VCaP (cell line): ENCODE results near the gene GORASP2.
A peak's percentile ranks its signal among the peaks of the same experiment; 100 is the strongest.

Experiments used
- H3K27ac ChIP-seq: fragments of 450-650 bp; 2 replicates; pipeline ENCODE4 v1.5.1; 2017
- CTCF ChIP-seq: fragments of 450-650 bp; conservative IDR thresholded peaks from 2 replicates; pipeline ENCODE4 v1.5.1; 2017; ENCODE audit warnings: mild to moderate bottlenecking, moderate library complexity

GORASP2 gene

DNA sequence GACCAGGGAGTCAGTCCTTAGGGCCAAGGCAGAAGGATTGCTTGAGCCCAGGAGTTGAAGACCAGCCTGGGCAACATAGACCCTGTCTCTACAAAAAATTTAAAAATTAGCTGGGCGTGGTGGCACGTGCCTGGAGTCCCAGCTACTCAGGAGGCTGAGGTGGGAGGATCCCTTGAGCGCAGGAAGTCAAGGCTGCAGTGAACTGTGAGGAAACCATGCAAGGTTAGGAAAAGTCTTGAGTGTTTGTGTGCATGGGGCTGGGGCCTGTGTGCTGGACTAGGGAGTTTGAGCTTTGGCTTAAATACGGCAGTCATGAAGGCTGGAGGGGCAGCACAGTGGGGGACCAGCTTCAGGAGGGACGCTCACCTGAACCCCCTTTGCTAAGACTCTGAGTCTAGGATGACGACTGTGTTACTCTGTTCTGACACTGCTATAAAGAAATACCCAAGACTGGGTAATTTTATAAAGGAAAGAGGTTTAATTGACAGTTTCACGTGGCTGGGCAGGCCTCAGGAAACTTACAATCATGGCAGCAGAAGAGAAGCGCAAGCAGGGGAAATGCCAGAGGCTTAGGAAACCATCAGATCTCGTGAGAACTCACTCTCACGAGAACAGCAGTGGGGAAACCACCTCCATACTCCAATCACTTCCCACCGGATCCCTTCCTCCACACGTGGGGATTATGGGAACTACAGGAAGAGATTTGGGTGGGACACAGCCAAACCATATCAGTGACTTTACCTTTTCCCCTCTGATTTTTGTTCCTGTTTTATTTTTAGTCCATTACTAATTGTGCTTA, 39.4 kb downstream of the GORASP2 start:
- no peak overlapping the region for H3K27ac ChIP-seq
- TF ChIP-seq CTCF, result no peak

DNA sequence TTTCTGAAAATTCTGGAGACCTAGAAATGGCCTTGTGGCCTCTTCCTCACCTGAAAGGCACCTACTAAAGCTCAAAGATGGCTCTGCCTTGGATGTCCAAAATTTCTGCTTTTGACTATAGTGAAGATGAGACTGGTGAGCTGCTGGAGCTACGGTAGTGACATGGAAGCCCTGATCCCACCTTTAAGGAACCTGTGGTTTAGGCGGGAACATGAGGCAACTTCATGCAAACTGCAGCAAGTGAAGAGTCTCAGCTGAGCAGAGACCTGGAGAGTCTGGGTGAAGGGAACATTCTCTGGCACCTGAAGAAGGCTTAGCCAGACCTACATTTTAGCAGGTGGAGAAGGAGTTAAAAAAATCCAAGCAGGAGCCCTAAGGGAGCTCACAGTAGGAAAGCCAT, 40.0 kb downstream of the GORASP2 start:
- no peak overlapping the region for H3K27ac ChIP-seq
- TF ChIP-seq CTCF, result no peak

- no peak for TF ChIP-seq CTCF
- no peak overlapping the region for H3K27ac ChIP-seq
Observed at GRCh38 chr2:170969872-170970496, 40.9 kb downstream of the GORASP2 start.

- TF ChIP-seq CTCF, result no peak
- H3K27ac ChIP-seq, result no peak overlapping the region
Observed at GRCh38 chr2:170971071-170971470, 42.0 kb downstream of the GORASP2 start.

DNA sequence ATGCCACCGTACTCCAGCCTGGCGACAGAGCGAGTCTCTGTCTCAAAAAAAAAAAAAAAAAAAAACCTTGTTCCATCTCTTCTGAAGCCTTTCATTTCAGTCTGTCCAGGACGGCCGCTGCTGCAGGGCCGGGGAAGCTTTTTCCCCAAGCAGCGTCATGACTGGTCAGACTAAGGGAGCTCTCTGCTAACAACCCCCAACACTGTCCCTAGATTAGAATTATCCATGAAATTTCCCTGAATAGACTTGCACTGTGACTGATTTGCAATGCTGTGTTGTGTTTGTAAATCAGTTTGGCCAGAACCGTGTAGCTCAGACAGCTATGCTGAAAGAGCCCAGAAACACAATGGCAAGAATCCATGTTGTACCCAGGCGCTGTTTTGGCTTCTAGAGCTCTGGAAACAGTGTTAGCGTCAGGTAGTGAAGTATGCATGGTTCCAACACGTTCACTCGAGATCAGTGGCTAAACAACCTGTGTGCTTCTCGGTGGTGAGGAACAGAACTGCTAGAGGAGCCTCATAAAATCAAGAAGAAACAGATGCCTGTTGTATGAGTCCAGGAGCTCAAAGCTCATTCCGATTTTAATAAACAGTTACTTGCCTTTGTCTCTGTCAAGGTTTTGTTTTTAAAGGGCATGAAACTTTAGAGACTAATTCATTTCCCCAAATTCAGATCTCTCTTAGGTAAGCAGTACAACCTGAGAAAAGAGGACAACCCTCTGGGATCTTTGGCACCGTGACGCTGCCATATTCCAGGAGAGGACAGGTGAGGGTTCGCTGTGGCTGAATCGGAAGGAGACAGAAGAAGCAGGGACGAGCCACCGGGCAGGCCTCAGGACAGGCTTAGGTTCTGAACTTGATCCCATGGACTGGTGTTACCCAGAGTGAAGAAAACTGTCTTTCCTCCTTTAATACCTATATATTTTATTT, 43.5 kb downstream of the GORASP2 start:
- peak overlapping the region; percentile 88 for H3K27ac ChIP-seq
- no peak for TF ChIP-seq CTCF

DNA sequence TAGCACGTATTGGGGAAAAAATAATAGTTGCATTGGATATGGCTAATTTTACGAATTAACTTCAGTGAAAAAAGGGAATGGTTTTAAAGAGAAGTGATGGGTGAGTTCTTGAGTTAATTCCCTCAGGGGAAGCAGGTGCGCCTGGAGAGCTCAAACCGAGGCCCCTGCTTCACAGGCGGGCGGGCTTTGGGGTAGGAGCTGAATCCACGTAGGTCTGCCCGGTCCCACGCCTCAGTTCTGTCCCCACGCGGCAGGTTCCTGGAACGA, 44.1 kb downstream of the GORASP2 start:
- TF ChIP-seq CTCF, result no peak
- peak overlapping the region; percentile 88 for H3K27ac ChIP-seq
